Activated effector memory CD4-positive, alpha-beta T cell treated with Interleukin-2 at 50 U/mL for 16 hours (primary cell): ENCODE data around the gene CCDC124.

Experiments
- DNase-seq: peaks from one replicate; pipeline ENCODE4 v3.0.0-alpha.2; 2020

Gene CCDC124

GRCh38 chr19:17936379-17936778 is 3.6 kb downstream of the CCDC124 start:
- DNase-seq: no peak

GRCh38 chr19:17937371-17937900 is 4.6 kb downstream of the CCDC124 start:
- DNase-seq: no peak

- DNase-seq: peak; percentile 69
These were observed 5.5 kb downstream of the CCDC124 start for GRCh38 chr19:17938092-17938845.

GRCh38 chr19:17942181-17942580 is 9.4 kb downstream of the CCDC124 start:
- no peak for DNase-seq

- no peak for DNase-seq
These were observed 9.9 kb downstream of the CCDC124 start for GRCh38 chr19:17942582-17943273.

GRCh38 chr19:17943274-17944221 is 10.7 kb downstream of the CCDC124 start:
- DNase-seq: no peak

GRCh38 chr19:17944301-17944700 is 11.5 kb downstream of the CCDC124 start:
- DNase-seq: no peak

- DNase-seq: no peak
These were observed 14.4 kb downstream of the CCDC124 start for GRCh38 chr19:17946965-17947784.

GRCh38 chr19:17947815-17948513 is 15.1 kb downstream of the CCDC124 start:
- DNase-seq: peak; percentile 92

GRCh38 chr19:17948514-17948900 is 15.7 kb downstream of the CCDC124 start:
- no peak for DNase-seq

- DNase-seq: no peak
These were observed 16.4 kb downstream of the CCDC124 start for GRCh38 chr19:17948931-17949930.

- no peak for DNase-seq
These were observed 17.1 kb downstream of the CCDC124 start for GRCh38 chr19:17949956-17950309.

- peak; percentile 28 for DNase-seq
These were observed 17.7 kb downstream of the CCDC124 start for GRCh38 chr19:17950310-17951156.

GRCh38 chr19:17951157-17951989 is 18.6 kb downstream of the CCDC124 start:
- no peak for DNase-seq

- no peak for DNase-seq
These were observed 19.5 kb downstream of the CCDC124 start for GRCh38 chr19:17951990-17952976.

- no peak for DNase-seq
These were observed 20.5 kb downstream of the CCDC124 start for GRCh38 chr19:17953316-17953801.

GRCh38 chr19:17953869-17954268 is 21.1 kb downstream of the CCDC124 start:
- no peak for DNase-seq
